Measurements from ENCODE around the gene KCTD2.
A peak's percentile ranks its signal among the peaks of the same experiment; 100 is the strongest.

KCTD2 gene

GRCh38 chr17:75108193-75108592 is 61.2 kb downstream of the KCTD2 start:
- H3K4me3 ChIP-seq (ENCODE audit: low read length), result no peak overlapping the region

GRCh38 chr17:75109046-75109406 is 62.0 kb downstream of the KCTD2 start:
- DNase-seq (ENCODE audit: low read depth), result no peak
- H3K4me3 ChIP-seq (ENCODE audit: low read length), result peak overlapping the region; percentile 86
- TF ChIP-seq, protein P1, sequence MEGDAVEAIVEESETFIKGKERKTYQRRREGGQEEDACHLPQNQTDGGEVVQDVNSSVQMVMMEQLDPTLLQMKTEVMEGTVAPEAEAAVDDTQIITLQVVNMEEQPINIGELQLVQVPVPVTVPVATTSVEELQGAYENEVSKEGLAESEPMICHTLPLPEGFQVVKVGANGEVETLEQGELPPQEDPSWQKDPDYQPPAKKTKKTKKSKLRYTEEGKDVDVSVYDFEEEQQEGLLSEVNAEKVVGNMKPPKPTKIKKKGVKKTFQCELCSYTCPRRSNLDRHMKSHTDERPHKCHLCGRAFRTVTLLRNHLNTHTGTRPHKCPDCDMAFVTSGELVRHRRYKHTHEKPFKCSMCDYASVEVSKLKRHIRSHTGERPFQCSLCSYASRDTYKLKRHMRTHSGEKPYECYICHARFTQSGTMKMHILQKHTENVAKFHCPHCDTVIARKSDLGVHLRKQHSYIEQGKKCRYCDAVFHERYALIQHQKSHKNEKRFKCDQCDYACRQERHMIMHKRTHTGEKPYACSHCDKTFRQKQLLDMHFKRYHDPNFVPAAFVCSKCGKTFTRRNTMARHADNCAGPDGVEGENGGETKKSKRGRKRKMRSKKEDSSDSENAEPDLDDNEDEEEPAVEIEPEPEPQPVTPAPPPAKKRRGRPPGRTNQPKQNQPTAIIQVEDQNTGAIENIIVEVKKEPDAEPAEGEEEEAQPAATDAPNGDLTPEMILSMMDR (conservative IDR thresholded peaks at IDR 0.05; ENCODE audit: low read depth, low read length), result no peak

More at GRCh38 chr17:75108193-75108592, 61.2 kb downstream of the KCTD2 start:
- DNase-seq (ENCODE audit: low read depth), result no peak
- TF ChIP-seq, protein P1 (conservative IDR thresholded peaks at IDR 0.05; ENCODE audit: low read depth, low read length), result no peak

- TF ChIP-seq, protein P1 (conservative IDR thresholded peaks at IDR 0.05; ENCODE audit: low read depth, low read length), result no peak
- no peak for DNase-seq (ENCODE audit: low read depth)
- H3K4me3 ChIP-seq (ENCODE audit: low read length), result peak within 1 kb of the TSS; percentile 86
Measured at GRCh38 chr17:75109407-75110233, 62.6 kb downstream of the KCTD2 start, which contains the start of gene ARMC7. ARMC7 (plus strand) TSS chr17:75109969; CDS start chr17:75110289, 320 bp downstream.

- H3K4me3 ChIP-seq (ENCODE audit: low read length), result peak overlapping the region; percentile 86
- TF ChIP-seq, protein P1 (conservative IDR thresholded peaks at IDR 0.05; ENCODE audit: low read depth, low read length), result no peak
- DNase-seq (ENCODE audit: low read depth), result no peak
Measured at GRCh38 chr17:75110234-75110937, 63.4 kb downstream of the KCTD2 start.

DNA sequence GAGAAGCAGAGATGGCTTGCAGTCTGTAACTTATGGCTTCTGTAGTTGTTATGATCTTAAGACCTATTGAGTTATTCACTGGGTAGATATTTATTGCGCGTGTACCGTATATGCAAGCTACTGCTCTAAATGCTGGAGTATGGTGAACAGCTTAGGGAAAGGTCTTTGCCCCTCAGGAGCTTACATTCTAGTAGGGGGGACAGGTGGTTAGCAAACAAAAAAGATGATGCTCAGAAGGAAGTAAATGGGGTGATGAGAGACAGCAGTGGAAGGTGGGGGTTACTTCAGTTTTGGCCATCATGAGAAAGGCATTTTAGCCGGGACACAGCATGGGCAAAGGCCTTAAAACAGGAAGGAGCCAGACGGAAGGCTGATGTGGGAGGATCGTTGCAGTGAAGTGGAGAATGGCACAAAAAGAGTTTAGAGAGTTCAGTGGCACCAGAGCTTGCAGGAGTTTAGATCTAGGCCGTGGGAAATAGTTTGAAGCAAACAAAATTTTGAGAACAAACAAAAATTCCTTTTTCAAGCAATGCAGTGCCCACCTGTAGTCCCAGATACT is 64.8 kb downstream of the KCTD2 start:
- no peak for DNase-seq (ENCODE audit: low read depth)
- H3K4me3 ChIP-seq (ENCODE audit: low read length), result no peak overlapping the region
- TF ChIP-seq, protein P1 (conservative IDR thresholded peaks at IDR 0.05; ENCODE audit: low read depth, low read length), result no peak

- H3K4me3 ChIP-seq (ENCODE audit: low read length), result peak overlapping the region; percentile 40
- peak; percentile 49 for DNase-seq (ENCODE audit: low read depth)
- TF ChIP-seq, protein P1 (conservative IDR thresholded peaks at IDR 0.05; ENCODE audit: low read depth, low read length), result peak; percentile 96
Measured at GRCh38 chr17:75113798-75114551, 67.0 kb downstream of the KCTD2 start.

Measured in retinal pigment epithelial cell (primary cell).